Fibroblast of lung (primary cell): Measurements from ENCODE around the gene ANKS3. TPM values are rescaled to one million over a fixed set of nuclear protein-coding genes. Genes with fewer than 3 reads are reported as not detected.
A peak's percentile ranks its signal among the peaks of the same experiment; 100 is the strongest.
"Not testable (repeated sequence)": the region's sequence is repeated elsewhere in the genome, so short reads cannot be mapped to it uniquely, and the experiment has no call there.

Experiments
- DNase-seq, 2 donors: peaks; one replicate each; pipeline versions ENCODE4 v3.0.0 to v3.0.0-alpha.2; 2010; ENCODE audit warnings: low read depth in 2 of 2
- H2AFZ ChIP-seq: 2 replicates; pipeline ENCODE4 v1.5.1; 2012; ENCODE audit warnings: low read length, control low read depth, inconsistent platforms
- H3K27ac ChIP-seq: 2 replicates; pipeline ENCODE4 v1.5.1; 2011; ENCODE audit warnings: low read length, control low read depth; ENCODE audit not compliant: insufficient read depth
- H3K27me3 ChIP-seq: 2 replicates; pipeline ENCODE4 v1.5.1; 2011; ENCODE audit warnings: mild to moderate bottlenecking, low read length; ENCODE audit not compliant: control insufficient read depth, insufficient read depth
- H3K36me3 ChIP-seq: 2 replicates; pipeline ENCODE4 v1.5.1; 2011; ENCODE audit warnings: low read length; ENCODE audit not compliant: control insufficient read depth, insufficient read depth
- H3K4me1 ChIP-seq: 2 replicates; pipeline ENCODE4 v1.5.1; 2011; ENCODE audit warnings: low read length; ENCODE audit not compliant: control insufficient read depth, insufficient read depth; ENCODE audit errors: extremely low read depth
- H3K4me2 ChIP-seq: 2 replicates; pipeline ENCODE4 v1.5.1; 2011; ENCODE audit warnings: low read length, control low read depth; ENCODE audit not compliant: insufficient read depth; ENCODE audit errors: extremely low read depth
- H3K4me3 ChIP-seq, 4 experiments: fragments of 200-600 bp in 1 of 4; sonication (generic) in 1 of 4; replicated peaks in 1 of 4; 2 replicates each; pipeline ENCODE4 v1.5.1; 2011 to 2016; ENCODE audit warnings: low read length in 4 of 4, low read depth in 3 of 4, mild to moderate bottlenecking in 3 of 4, control low read depth in 2 of 4, inconsistent platforms in 1 of 4, mixed read lengths in 1 of 4; ENCODE audit not compliant: insufficient read depth in 1 of 4; ENCODE audit errors: control extremely low read depth in 1 of 4
- H3K79me2 ChIP-seq: 2 replicates; pipeline ENCODE4 v1.5.1; 2012; ENCODE audit warnings: mild to moderate bottlenecking, low read length, inconsistent platforms; ENCODE audit not compliant: control insufficient read depth, insufficient read depth
- H3K9ac ChIP-seq: 2 replicates; pipeline ENCODE4 v1.5.1; 2011; ENCODE audit warnings: mild to moderate bottlenecking, low read length, control low read depth; ENCODE audit not compliant: insufficient read depth
- H3K9me3 ChIP-seq: 2 replicates; pipeline ENCODE4 v1.5.1; 2012; ENCODE audit warnings: low read depth, low read length; ENCODE audit not compliant: control insufficient read depth, insufficient read depth
- H4K20me1 ChIP-seq: 2 replicates; pipeline ENCODE4 v1.5.1; 2011; ENCODE audit warnings: low read length; ENCODE audit not compliant: control insufficient read depth, insufficient read depth; ENCODE audit errors: extremely low read depth
- EZH2 ChIP-seq: IDR thresholded peaks from 2 replicates; pipeline ENCODE4 v1.5.1; 2012; ENCODE audit warnings: low read length, control low read depth, mild to moderate bottlenecking; ENCODE audit errors: missing control alignments
- polyA plus RNA-seq, 2 donors: library from polyadenylated mRNA; depleted of rRNA in 1 of 2; stranded (reverse) in 1 of 2; unstranded in 1 of 2; fragments of >200 nt; gene quantifications; 2 replicates each; pipeline ENCODE4 v1.2.1, GENCODE V29; 2011 to 2012; ENCODE audit warnings: missing spikeins in 1 of 2
- total RNA-seq: library from RNA; depleted of rRNA; stranded (reverse); fragments of >200 nt; gene quantifications from 2 replicates; pipeline ENCODE4 v1.2.1, GENCODE V29; 2014
- TF ChIP-seq, protein P1 (sequence below), 2 donors: IDR thresholded peaks in 1 of 2; conservative IDR thresholded peaks in 1 of 2; 1 replicate in 1 of 2; 2 replicates in 1 of 2; pipeline ENCODE4 v1.5.1; 2011 to 2012; ENCODE audit warnings: low read length in 2 of 2, control low read depth in 1 of 2, inconsistent platforms in 1 of 2, low read depth in 1 of 2, mild to moderate bottlenecking in 1 of 2

Gene ANKS3
- total and polyA plus RNA-seq, 2 donors (not counting 1 experiment from before 2014, with no cell fraction given): 11.9 to 26.3 TPM

DNA sequence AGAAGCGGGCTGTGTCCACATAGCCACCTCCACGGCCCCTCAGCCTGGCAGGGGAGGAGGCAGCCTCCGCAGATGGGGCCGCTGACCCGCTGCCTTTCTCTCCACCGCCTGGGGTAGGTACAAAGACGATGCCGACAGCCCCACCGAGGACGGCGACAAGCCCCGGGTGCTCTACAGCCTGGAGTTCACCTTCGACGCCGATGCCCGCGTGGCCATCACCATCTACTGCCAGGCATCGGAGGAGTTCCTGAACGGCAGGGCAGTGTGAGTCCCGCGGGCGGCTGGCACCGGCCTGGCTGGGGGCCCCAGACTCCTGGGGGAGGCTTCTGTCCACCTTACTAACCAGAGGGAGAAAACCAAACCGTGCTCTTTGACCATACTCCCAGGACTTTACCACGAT lies 81.5 kb downstream of the ANKS3 start:
- DNase-seq: no peak
- H3K9ac ChIP-seq: no peak overlapping the region
- H3K4me3 ChIP-seq: no peak overlapping the region
- no peak for TF ChIP-seq EZH2
- TF ChIP-seq, protein P1, sequence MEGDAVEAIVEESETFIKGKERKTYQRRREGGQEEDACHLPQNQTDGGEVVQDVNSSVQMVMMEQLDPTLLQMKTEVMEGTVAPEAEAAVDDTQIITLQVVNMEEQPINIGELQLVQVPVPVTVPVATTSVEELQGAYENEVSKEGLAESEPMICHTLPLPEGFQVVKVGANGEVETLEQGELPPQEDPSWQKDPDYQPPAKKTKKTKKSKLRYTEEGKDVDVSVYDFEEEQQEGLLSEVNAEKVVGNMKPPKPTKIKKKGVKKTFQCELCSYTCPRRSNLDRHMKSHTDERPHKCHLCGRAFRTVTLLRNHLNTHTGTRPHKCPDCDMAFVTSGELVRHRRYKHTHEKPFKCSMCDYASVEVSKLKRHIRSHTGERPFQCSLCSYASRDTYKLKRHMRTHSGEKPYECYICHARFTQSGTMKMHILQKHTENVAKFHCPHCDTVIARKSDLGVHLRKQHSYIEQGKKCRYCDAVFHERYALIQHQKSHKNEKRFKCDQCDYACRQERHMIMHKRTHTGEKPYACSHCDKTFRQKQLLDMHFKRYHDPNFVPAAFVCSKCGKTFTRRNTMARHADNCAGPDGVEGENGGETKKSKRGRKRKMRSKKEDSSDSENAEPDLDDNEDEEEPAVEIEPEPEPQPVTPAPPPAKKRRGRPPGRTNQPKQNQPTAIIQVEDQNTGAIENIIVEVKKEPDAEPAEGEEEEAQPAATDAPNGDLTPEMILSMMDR (conservative IDR thresholded peaks at IDR 0.05 in 1 of 2, IDR thresholded peaks at IDR 0.05 in 1 of 2; ENCODE audit: low read depth in 1 of 2, low read length in 2 of 2): no peak
- H3K36me3 ChIP-seq: peaks cover 19% of the 10 kb centered on the region
- no peaks in the 10 kb centered on the region for H3K4me1 ChIP-seq
- H3K4me2 ChIP-seq: no peak overlapping the region
- H3K27ac ChIP-seq: no peak overlapping the region
- no peak overlapping the region for H2AFZ ChIP-seq
- no peaks in the 10 kb centered on the region for H4K20me1 ChIP-seq
- H3K27me3 ChIP-seq: no peaks in the 10 kb centered on the region
- H3K79me2 ChIP-seq: peaks cover 3% of the 10 kb centered on the region
- no peaks in the 10 kb centered on the region for H3K9me3 ChIP-seq

DNA sequence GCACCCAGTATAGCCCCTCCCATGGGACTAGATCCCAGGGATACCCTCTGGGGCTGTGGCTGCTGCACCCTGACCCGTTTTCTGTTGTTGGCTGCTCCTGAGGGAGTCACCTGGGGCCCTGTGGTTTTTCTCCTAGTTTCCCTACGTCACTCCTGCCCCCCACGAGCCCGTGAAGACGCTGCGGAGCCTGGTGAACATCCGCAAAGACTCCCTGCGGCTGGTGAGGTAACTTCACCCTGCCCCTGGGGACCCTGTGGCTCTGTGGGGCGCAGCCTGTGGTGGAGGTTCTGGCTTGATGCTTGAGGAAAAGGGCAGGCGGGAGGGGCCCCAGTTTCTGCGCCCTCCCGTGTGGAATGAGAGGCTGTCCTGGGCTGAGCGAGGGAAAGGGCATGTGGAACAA lies 82.2 kb downstream of the ANKS3 start:
- H3K79me2 ChIP-seq: peaks cover 6% of the 10 kb centered on the region
- no peak overlapping the region for H3K4me2 ChIP-seq
- H3K36me3 ChIP-seq: peaks cover 15% of the 10 kb centered on the region
- TF ChIP-seq EZH2: no peak
- TF ChIP-seq, protein P1 (conservative IDR thresholded peaks at IDR 0.05 in 1 of 2, IDR thresholded peaks at IDR 0.05 in 1 of 2; ENCODE audit: low read depth in 1 of 2, low read length in 2 of 2): no peak
- H3K9me3 ChIP-seq: no peaks in the 10 kb centered on the region
- no peak overlapping the region for H3K27ac ChIP-seq
- H4K20me1 ChIP-seq: no peaks in the 10 kb centered on the region
- no peaks in the 10 kb centered on the region for H3K27me3 ChIP-seq
- no peak overlapping the region for H3K4me3 ChIP-seq
- H3K4me1 ChIP-seq: no peaks in the 10 kb centered on the region
- DNase-seq: no peak
- no peak overlapping the region for H2AFZ ChIP-seq
- no peak overlapping the region for H3K9ac ChIP-seq

DNA sequence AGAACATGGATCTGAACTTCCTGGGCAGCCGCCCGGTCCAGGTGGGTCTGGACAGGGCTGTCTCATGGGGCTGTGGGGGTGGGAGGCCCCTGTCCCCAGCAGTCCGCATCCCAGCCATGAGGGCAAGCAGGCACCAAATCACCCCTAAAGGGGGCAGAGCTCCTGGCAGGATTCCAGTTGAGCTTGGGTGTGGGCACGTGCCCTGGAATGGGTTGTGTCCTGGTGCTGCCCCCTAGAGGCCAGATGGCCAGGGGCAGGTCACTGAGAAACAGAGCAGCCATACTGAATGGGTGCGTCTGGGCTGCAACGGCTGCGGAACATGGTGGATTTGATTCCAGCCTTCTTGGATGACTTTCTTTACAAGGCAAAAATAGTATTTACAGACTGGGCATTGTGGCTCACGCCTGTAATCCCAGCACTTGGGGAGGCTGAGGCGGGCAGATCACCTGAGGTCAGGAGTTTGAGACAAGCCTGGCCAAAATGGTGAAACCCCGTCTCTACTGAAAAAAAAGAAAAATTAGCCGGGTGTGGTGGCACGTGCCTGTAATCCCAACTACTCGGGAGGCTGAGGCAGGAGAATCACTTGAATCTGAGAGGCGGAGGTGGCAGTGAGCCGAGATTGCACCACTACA lies 83.5 kb downstream of the ANKS3 start:
- H3K4me1 ChIP-seq, H4K20me1 ChIP-seq: not testable (repeated sequence)
- TF ChIP-seq, protein P1 (conservative IDR thresholded peaks at IDR 0.05 in 1 of 2, IDR thresholded peaks at IDR 0.05 in 1 of 2; ENCODE audit: low read depth in 1 of 2, low read length in 2 of 2): peak; percentile 37 to 66

More for the DNA sequence above, 83.5 kb downstream of the ANKS3 start:
- H3K4me2 ChIP-seq, H3K4me3 ChIP-seq, H3K27ac ChIP-seq, H2AFZ ChIP-seq, H3K9me3 ChIP-seq, H3K79me2 ChIP-seq, H3K27me3 ChIP-seq, H3K9ac ChIP-seq: not testable (repeated sequence)
- peak; percentile 22 to 50 for DNase-seq
- peaks cover 11% of the 10 kb centered on the region for H3K36me3 ChIP-seq
